GM19397 (cell line): ENCODE results near the gene GNL1.
"Not testable (repeated sequence)": the region's sequence is repeated elsewhere in the genome, so short reads cannot be mapped to it uniquely, and the experiment has no call there.

ENCODE experiments used
- ATAC-seq: cut with Tn5 transposase; IDR thresholded peaks from one replicate; pipeline ENCODE4 v1.9.1; 2021; ENCODE audit warnings: mild to moderate bottlenecking, moderate library complexity; ENCODE audit not compliant: unreplicated experiment

GNL1 gene

GRCh38 chr6:30500421-30501355 is 55.6 kb downstream of the GNL1 start:
- no peak for ATAC-seq

- ATAC-seq, result not testable (repeated sequence)
Measured at GRCh38 chr6:30498705-30499104, 57.6 kb downstream of the GNL1 start.

GRCh38 chr6:30497714-30498113 is 58.6 kb downstream of the GNL1 start:
- no peak for ATAC-seq

GRCh38 chr6:30497261-30497599 is 59.1 kb downstream of the GNL1 start:
- ATAC-seq, result not testable (repeated sequence)

- no peak for ATAC-seq
Measured at GRCh38 chr6:30495993-30496392, 60.3 kb downstream of the GNL1 start.

GRCh38 chr6:30495060-30495459 is 61.2 kb downstream of the GNL1 start:
- ATAC-seq, result not testable (repeated sequence)

- ATAC-seq, result no peak
Measured at GRCh38 chr6:30494291-30494861, 61.9 kb downstream of the GNL1 start.

- ATAC-seq, result no peak
Measured at GRCh38 chr6:30493643-30494250, 62.5 kb downstream of the GNL1 start.

GRCh38 chr6:30491991-30492952 is 64.0 kb downstream of the GNL1 start:
- ATAC-seq, result no peak
